GM12878 (cell line): ENCODE measurements around the gene OR6C76. TPM values are rescaled to one million over a fixed set of nuclear protein-coding genes. Genes with fewer than 3 reads are reported as not detected.

Source experiments
- ATAC-seq: fragments of 200-7000 bp; cut with Tn5 transposase; 3 replicates; pipeline ENCODE4 v1.9.1; 2020; ENCODE audit warnings: mild to moderate bottlenecking, moderate library complexity
- BruUV-seq: library from RNA; stranded (reverse); fragments of 400-500 nt; replicated peaks from 2 replicates; lab custom pipeline; 2021; lab: Mats Ljungman, UMichigan
- CTCF ChIA-PET: fragments of 300-600 bp; sonication (Branson Sonifier 250); formaldehyde crosslinking; extraction: SDS; loops from one replicate; lab custom pipeline; 2021; ENCODE audit warnings: inconsistent platforms; lab: Yijun Ruan, JAX
- POLR2A ChIA-PET: fragments of 350-600 bp; formaldehyde crosslinking; extraction: SDS; loops from one replicate; lab custom pipeline; 2021; ENCODE audit warnings: inconsistent platforms; lab: Charles Lee
- RAD21 ChIA-PET: fragments of 300-600 bp; sonication (Branson Sonifier 250); formaldehyde crosslinking; loops from one replicate; lab custom pipeline; 2023; ENCODE audit warnings: antibody characterized with exemption; ENCODE audit not compliant: unreplicated experiment; lab: Charles Lee
- SMC1A ChIA-PET: fragments of 300-600 bp; sonication (Branson Sonifier 250); formaldehyde crosslinking; loops from one replicate; lab custom pipeline; 2023; ENCODE audit not compliant: unreplicated experiment, uncharacterized antibody; lab: Charles Lee
- DNase-seq: peaks from one replicate; pipeline ENCODE4 v3.0.0-alpha.2; 2011; ENCODE audit warnings: low read depth, low spot score
- FAIRE-seq: peaks from 3 replicates; lab custom pipeline; 2011; peaks lifted over from hg19 to GRCh38; lab: Jason Lieb, UNC
- H2AFZ ChIP-seq: 2 replicates; pipeline ENCODE4 v1.6.0; 2011; ENCODE audit warnings: low read depth, low read length, control low read depth; ENCODE audit not compliant: control insufficient read depth
- H3K27ac ChIP-seq: 2 replicates; pipeline ENCODE4 v1.5.1; 2011; ENCODE audit warnings: control low read depth; ENCODE audit not compliant: control insufficient read depth, insufficient read depth
- H3K27me3 ChIP-seq, 2 experiments: replicated peaks in 1 of 2; 2 replicates each; pipeline versions ENCODE4 v1.6.0 to v1.6.1; 2011; ENCODE audit warnings: low read length in 1 of 2; ENCODE audit not compliant: control insufficient read depth in 2 of 2, insufficient read depth in 2 of 2
- H3K36me3 ChIP-seq, 2 experiments: 2 replicates each; pipeline ENCODE4 v1.5.1; 2011; ENCODE audit warnings: low read length in 1 of 2; ENCODE audit not compliant: control insufficient read depth in 2 of 2, insufficient read depth in 2 of 2
- H3K4me1 ChIP-seq: 2 replicates; pipeline ENCODE4 v1.6.1; 2011; ENCODE audit warnings: mild to moderate bottlenecking, low read length, moderate library complexity, mixed read lengths; ENCODE audit not compliant: control insufficient read depth, insufficient read depth
- H3K4me2 ChIP-seq: 2 replicates; pipeline ENCODE4 v1.6.0; 2011; ENCODE audit warnings: control low read depth; ENCODE audit not compliant: control insufficient read depth, insufficient read depth
- H3K4me3 ChIP-seq: fragments of 200-600 bp; sonication (generic); 2 replicates; pipeline ENCODE4 v1.5.1; 2016
- H3K79me2 ChIP-seq: 2 replicates; pipeline ENCODE4 v1.6.0; 2011; ENCODE audit warnings: low read length; ENCODE audit not compliant: control insufficient read depth, insufficient read depth
- H3K9ac ChIP-seq: 2 replicates; pipeline ENCODE4 v1.8.0; 2011; ENCODE audit warnings: low read length, control low read depth, mixed read lengths; ENCODE audit not compliant: control insufficient read depth, insufficient read depth
- H3K9me3 ChIP-seq: replicated peaks from 3 replicates; pipeline ENCODE4 v1.5.1; 2011; ENCODE audit warnings: mild to moderate bottlenecking, low read length; ENCODE audit not compliant: control insufficient read depth, insufficient read depth
- H4K20me1 ChIP-seq: 2 replicates; pipeline ENCODE4 v1.6.0; 2011; ENCODE audit not compliant: control insufficient read depth, insufficient read depth
- CBX5 ChIP-seq: sonication (generic); IDR thresholded peaks from 2 replicates; pipeline ENCODE4 v1.6.1; 2016; ENCODE audit warnings: low read depth, moderate library complexity, mild to moderate bottlenecking, inconsistent platforms
- CEBPZ ChIP-seq: fragments of 150-350 bp; IDR thresholded peaks from 2 replicates; pipeline ENCODE4 v1.6.1; 2016; ENCODE audit warnings: low read depth, low read length
- JUND ChIP-seq: IDR thresholded peaks from 2 replicates; pipeline ENCODE4 v1.6.1; 2012; ENCODE audit warnings: low read depth, mild to moderate bottlenecking, low read length, improper control_type of control experiment, moderate library complexity
- NKRF ChIP-seq: fragments of 450-650 bp; conservative IDR thresholded peaks from 2 replicates; pipeline ENCODE4 v1.6.1; 2017; ENCODE audit warnings: mild to moderate bottlenecking, moderate library complexity
- SMC3 ChIP-seq: IDR thresholded peaks from 2 replicates; pipeline ENCODE4 v1.6.1; 2011; ENCODE audit warnings: low read length, improper control_type of control experiment, borderline replicate concordance
- SUZ12 ChIP-seq: fragments of 200-600 bp; sonication (generic); IDR thresholded peaks from one replicate; pipeline ENCODE4 v1.6.1; 2018; ENCODE audit warnings: antibody characterized with exemption, mild to moderate bottlenecking; ENCODE audit not compliant: unreplicated experiment
- TBL1XR1 ChIP-seq: IDR thresholded peaks from 2 replicates; pipeline ENCODE4 v1.6.1; 2012; ENCODE audit warnings: low read depth, low read length, improper control_type of control experiment
- ZSCAN29 ChIP-seq: fragments of 450-650 bp; IDR thresholded peaks from 2 replicates; pipeline ENCODE4 v1.6.1; 2017; ENCODE audit warnings: mild to moderate bottlenecking, moderate library complexity
- WGBS: methylation state at CpG from one replicate; pipeline ENCODE4 v1.1.6; 2016; ENCODE audit warnings: low lambda C conversion rate; ENCODE audit not compliant: insufficient replicate concordance, insufficient coverage; ENCODE audit errors: missing lambda C conversion rate; 5-methylcytosine and 5-hydroxymethylcytosine counted together
- in situ Hi-C: fragments of 300-500 bp; cut with MboI; formaldehyde crosslinking; loops from 9 replicates; pipeline ENCODE4 v1.14.3; 2018; ENCODE audit warnings: mixed read lengths
- intact Hi-C: fragments of 100-400 bp; cut with micrococcal nuclease; formaldehyde crosslinking; loops from one replicate; pipeline ENCODE4 v1.14.2; 2022; ENCODE audit not compliant: unreplicated experiment
- polyA plus RNA-seq, 11 experiments: library from polyadenylated mRNA; depleted of rRNA in 4 of 11; unstranded in 6 of 11; stranded (reverse) in 5 of 11; fragments of >200 nt; fragmentation: Nextera tagmentation in 4 of 11; fragmentation: Illumina TruSeq in 1 of 11; extraction: Ambion mirVana in 4 of 11; extraction: Trizol in 1 of 11; gene quantifications; 1 replicate in 1 of 11; 2 replicates in 10 of 11; pipeline versions ENCODE4 v1.2.1 to v1.2.3, GENCODE V29; 2011 to 2016; ENCODE audit warnings: inconsistent platforms in 2 of 11, missing spikeins in 2 of 11, low read depth in 1 of 11
- total RNA-seq, 4 experiments: library from RNA; depleted of rRNA in 3 of 4; stranded (reverse); fragments of >200 nt in 3 of 4; fragmentation: Illumina TruSeq in 1 of 4; extraction: Trizol in 1 of 4; gene quantifications; 2 replicates each; pipeline versions ENCODE4 v1.2.1 to v1.2.3, GENCODE V29; 2013 to 2021
- TF ChIP-seq, protein P1 (sequence below): fragments of 450-650 bp; IDR thresholded peaks from 2 replicates; pipeline ENCODE4 v1.6.1; 2016; ENCODE audit warnings: mild to moderate bottlenecking, moderate library complexity, borderline replicate concordance

OR6C76 gene
- total and polyA plus RNA-seq, 10 of the 15 experiments (the other 5 are each of a cell fraction or from before 2014, with no cell fraction given), result not detected

GRCh38 chr12:55470088-55470829 lies 44.2 kb downstream of the OR6C76 start, which contains the start of gene OR6C70 (continued):
- TF ChIP-seq, protein P1, sequence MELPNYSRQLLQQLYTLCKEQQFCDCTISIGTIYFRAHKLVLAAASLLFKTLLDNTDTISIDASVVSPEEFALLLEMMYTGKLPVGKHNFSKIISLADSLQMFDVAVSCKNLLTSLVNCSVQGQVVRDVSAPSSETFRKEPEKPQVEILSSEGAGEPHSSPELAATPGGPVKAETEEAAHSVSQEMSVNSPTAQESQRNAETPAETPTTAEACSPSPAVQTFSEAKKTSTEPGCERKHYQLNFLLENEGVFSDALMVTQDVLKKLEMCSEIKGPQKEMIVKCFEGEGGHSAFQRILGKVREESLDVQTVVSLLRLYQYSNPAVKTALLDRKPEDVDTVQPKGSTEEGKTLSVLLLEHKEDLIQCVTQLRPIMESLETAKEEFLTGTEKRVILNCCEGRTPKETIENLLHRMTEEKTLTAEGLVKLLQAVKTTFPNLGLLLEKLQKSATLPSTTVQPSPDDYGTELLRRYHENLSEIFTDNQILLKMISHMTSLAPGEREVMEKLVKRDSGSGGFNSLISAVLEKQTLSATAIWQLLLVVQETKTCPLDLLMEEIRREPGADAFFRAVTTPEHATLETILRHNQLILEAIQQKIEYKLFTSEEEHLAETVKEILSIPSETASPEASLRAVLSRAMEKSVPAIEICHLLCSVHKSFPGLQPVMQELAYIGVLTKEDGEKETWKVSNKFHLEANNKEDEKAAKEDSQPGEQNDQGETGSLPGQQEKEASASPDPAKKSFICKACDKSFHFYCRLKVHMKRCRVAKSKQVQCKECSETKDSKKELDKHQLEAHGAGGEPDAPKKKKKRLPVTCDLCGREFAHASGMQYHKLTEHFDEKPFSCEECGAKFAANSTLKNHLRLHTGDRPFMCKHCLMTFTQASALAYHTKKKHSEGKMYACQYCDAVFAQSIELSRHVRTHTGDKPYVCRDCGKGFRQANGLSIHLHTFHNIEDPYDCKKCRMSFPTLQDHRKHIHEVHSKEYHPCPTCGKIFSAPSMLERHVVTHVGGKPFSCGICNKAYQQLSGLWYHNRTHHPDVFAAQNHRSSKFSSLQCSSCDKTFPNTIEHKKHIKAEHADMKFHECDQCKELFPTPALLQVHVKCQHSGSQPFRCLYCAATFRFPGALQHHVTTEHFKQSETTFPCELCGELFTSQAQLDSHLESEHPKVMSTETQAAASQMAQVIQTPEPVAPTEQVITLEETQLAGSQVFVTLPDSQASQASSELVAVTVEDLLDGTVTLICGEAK, result no peak

- Histone ChIP-seq H3K27ac (no peak overlapping the region), H3K4me2 (no peak overlapping the region), H3K79me2 (no peaks in the 10 kb centered on the region), H2AFZ (no peak overlapping the region), H3K4me3 (no peak overlapping the region), H3K27me3 (no peaks in the 10 kb centered on the region), H3K36me3 (no peaks in the 10 kb centered on the region), H4K20me1 (no peaks in the 10 kb centered on the region), H3K4me1 (peaks cover 6% of the 10 kb centered on the region; the same call in 1 of the 2 replicates), H3K9me3 (no peaks in the 10 kb centered on the region), H3K9ac (no peak overlapping the region)
- 0% methylated on average over 1 of the region's 1 CpG for WGBS
- no peak for DNase-seq
- POLR2A ChIA-PET, result no interaction called here
- no peak for FAIRE-seq
- no peak for ATAC-seq
- BruUV-seq, result no TSS peak
- in situ Hi-C loops, result no loop called here
- intact Hi-C loops, result no loop called here
- RAD21 ChIA-PET, result no interaction called here
- CTCF ChIA-PET, result interaction anchor here (0.6 kb wide), 1 partner anchor 1639 kb away, joined by 3 read pairs; the partner anchor contains the start of gene STAT6
- SMC1A ChIA-PET, result no interaction called here
- TF ChIP-seq JUND (no peak), CEBPZ (no peak), SMC3 (no peak), SUZ12 (no peak), ZSCAN29 (no peak), CBX5 (no peak), TBL1XR1 (no peak), NKRF (no peak)
Measured at GRCh38 chr12:55472264-55472663, 46.2 kb downstream of the OR6C76 start.
